Activated naive CD8-positive, alpha-beta T cell treated with anti-CD3 and anti-CD28 coated beads, Interleukin-2, amount 10 ng/mL, durations not matched to agents 7 days and 5 days (primary cell): ENCODE data around the gene LIMCH1. TPM values are rescaled to one million over a fixed set of nuclear protein-coding genes. Genes with fewer than 3 reads are reported as not detected.

Experiments used
- ATAC-seq: fragments of 150-1000 bp; cut with Tn5 transposase; one replicate; pipeline ENCODE4 v1.10.0; 2021; ENCODE audit warnings: low read depth, moderate library complexity
- POLR2A ChIA-PET: fragments of 350-600 bp; sonication (Branson Sonifier 250); formaldehyde crosslinking; loops from one replicate; lab custom pipeline; 2021; ENCODE audit warnings: antibody characterized with exemption; lab: Charles Lee
- DNase-seq: peaks from one replicate; pipeline ENCODE4 v3.0.0; 2021
- H3K27ac Mint-ChIP-seq: one replicate; pipeline ENCODE4 v1.8.0; 2022; ENCODE audit warnings: mild to moderate bottlenecking, mixed read lengths
- H3K27me3 Mint-ChIP-seq: one replicate; pipeline ENCODE4 v1.8.0; 2022; ENCODE audit warnings: mild to moderate bottlenecking, moderate library complexity, mixed read lengths
- H3K36me3 Mint-ChIP-seq: one replicate; pipeline ENCODE4 v1.8.0; 2021; ENCODE audit warnings: mild to moderate bottlenecking, mixed read lengths
- H3K4me1 Mint-ChIP-seq: one replicate; pipeline ENCODE4 v1.8.0; 2021; ENCODE audit warnings: mixed read lengths
- H3K4me3 Mint-ChIP-seq: one replicate; pipeline ENCODE4 v1.8.0; 2022; ENCODE audit warnings: mild to moderate bottlenecking, moderate library complexity, mixed read lengths
- H3K9me3 Mint-ChIP-seq: one replicate; pipeline ENCODE4 v1.8.0; 2021; ENCODE audit warnings: mixed read lengths
- total RNA-seq, 2 experiments: library from RNA; stranded (reverse); gene quantifications; one replicate each; pipeline ENCODE4 v1.2.3, GENCODE V29; 2021

Gene LIMCH1
- total RNA-seq, 2 experiments from 2014 or later = not detected

DNA sequence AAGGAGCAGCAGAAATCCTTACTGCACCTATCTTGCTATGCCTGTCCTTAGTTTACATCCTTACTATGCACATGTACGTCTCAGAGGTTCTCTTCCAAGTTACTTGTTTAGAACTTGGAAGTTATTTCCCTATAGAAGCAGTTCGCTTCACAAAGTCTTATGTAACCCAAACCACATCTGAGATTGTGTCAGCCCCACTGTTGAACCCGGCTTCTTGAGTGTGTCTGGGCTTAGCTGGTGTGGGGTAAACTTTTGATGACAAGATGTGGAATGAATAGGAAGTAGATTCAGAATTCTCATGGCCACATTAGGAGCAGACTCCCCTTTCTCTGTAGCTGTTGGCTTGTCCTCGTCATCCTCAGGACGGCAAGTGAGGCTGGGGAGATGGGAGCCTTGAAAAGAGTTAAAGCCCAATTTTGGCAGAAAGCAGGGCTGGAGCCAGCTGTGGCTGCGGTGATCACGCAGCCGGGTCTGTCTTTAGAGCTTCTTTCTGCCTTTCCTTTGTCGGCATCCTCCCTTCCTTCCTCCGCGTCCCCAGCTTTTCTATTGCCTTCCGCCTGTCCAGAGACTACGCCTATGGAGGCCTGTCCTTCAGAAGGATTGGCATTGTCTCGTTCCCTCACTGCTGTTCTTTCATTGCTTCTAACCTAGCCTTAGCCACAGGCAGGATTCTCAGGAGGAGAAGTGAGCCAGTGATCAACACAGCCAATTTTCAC, 23.0 kb upstream of the LIMCH1 start:
- no peaks in the 10 kb centered on the region for H3K36me3 Mint-ChIP-seq
- H3K27ac Mint-ChIP-seq = no peak overlapping the region
- H3K9me3 Mint-ChIP-seq = no peaks in the 10 kb centered on the region
- POLR2A ChIA-PET = no interaction called here
- DNase-seq (no peak), ATAC-seq (no peak)
- H3K4me3 Mint-ChIP-seq = no peak overlapping the region
- H3K4me1 Mint-ChIP-seq = no peaks in the 10 kb centered on the region
- H3K27me3 Mint-ChIP-seq = no peaks in the 10 kb centered on the region

DNA sequence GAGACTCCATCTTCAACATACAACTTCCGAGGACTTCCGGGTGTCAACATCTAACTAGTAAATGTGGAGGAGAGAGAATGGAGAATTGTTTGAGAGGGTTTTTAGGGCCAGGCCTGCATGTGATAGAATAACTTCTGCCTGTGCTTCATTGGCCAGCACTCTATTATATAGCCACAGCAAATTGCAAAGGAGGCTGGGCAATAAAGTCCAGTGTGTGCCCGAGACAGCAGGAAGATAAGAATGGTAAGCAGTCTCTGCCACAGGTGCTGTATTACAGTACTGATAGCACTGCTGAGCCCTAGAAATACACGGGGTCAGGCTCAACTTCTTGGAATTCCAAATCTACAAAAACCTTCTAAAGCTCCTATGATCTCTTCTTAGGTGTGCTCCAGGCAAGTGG, 20.8 kb upstream of the LIMCH1 start:
- no peak overlapping the region for H3K27ac Mint-ChIP-seq
- no peak for DNase-seq
- H3K4me1 Mint-ChIP-seq = no peaks in the 10 kb centered on the region
- H3K4me3 Mint-ChIP-seq = no peak overlapping the region
- POLR2A ChIA-PET = no interaction called here
- no peaks in the 10 kb centered on the region for H3K27me3 Mint-ChIP-seq
- no peaks in the 10 kb centered on the region for H3K36me3 Mint-ChIP-seq
- H3K9me3 Mint-ChIP-seq = no peaks in the 10 kb centered on the region
- ATAC-seq = no peak

DNA sequence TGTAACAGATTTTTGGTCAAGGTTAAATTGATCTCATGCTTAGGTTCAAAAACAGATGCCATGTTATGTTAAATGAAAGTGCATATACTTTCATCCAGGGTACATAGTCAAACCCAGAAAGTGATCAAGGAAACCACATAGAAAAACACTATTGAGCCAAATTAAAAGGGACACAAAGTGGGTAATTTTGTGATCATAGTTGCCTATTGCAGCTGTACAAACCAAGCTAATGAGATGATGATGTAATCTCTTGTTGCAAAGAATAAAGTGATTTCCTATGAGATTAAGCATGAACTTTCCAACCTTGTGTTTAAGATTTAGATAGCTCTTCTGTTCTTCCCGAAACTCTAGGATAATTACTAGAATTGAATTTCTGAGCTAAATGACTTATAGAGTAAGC, 20.2 kb upstream of the LIMCH1 start:
- POLR2A ChIA-PET = no interaction called here
- H3K4me3 Mint-ChIP-seq = no peak overlapping the region
- H3K4me1 Mint-ChIP-seq = no peaks in the 10 kb centered on the region
- DNase-seq (no peak), ATAC-seq (no peak)
- H3K9me3 Mint-ChIP-seq = no peaks in the 10 kb centered on the region
- H3K27ac Mint-ChIP-seq = no peak overlapping the region
- no peaks in the 10 kb centered on the region for H3K36me3 Mint-ChIP-seq
- H3K27me3 Mint-ChIP-seq = no peaks in the 10 kb centered on the region

DNA sequence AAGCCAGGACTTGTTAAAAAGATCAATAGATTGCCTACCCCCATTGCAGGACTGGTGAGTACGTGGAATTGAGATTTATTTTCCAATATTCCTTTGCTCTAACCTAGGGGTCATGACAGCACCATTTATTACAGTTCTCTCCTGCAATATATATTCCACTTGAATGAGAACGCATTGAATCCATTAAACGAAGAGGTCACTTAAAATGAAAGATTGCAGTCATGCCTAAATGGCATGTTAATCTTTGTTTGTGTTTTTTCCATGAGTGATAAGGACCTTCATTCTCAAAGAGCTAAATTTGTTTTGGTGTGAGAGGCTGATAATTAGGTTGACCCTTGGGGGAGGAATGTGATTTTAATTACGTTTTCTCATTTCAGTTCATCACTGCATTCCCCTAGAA, 13.5 kb upstream of the LIMCH1 start:
- POLR2A ChIA-PET = no interaction called here
- DNase-seq = no peak
- no peak overlapping the region for H3K27ac Mint-ChIP-seq
- H3K4me1 Mint-ChIP-seq = no peaks in the 10 kb centered on the region
- H3K9me3 Mint-ChIP-seq = no peaks in the 10 kb centered on the region
- no peaks in the 10 kb centered on the region for H3K27me3 Mint-ChIP-seq
- H3K4me3 Mint-ChIP-seq = no peak overlapping the region
- ATAC-seq = no peak
- no peaks in the 10 kb centered on the region for H3K36me3 Mint-ChIP-seq

DNA sequence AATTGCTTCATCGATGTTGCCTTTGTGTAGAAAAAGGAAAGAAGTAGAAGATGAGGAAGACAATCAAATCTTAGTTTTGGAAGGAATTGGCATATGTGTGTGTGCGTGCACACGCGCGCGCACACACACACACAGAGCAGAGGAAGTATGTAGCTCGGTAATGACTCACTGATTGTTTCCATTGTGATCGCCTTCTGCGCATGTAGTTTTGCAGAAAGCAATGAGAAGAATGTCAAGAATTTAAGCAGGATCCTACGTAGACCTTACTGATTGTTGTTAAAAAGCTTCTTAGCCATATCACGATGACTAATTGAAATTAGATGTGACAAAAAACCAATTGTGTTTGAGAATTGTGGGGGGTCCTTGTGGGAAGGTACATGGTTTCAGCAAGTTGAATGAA, 12.8 kb upstream of the LIMCH1 start:
- H3K27me3 Mint-ChIP-seq = no peaks in the 10 kb centered on the region
- DNase-seq = no peak
- ATAC-seq = no peak
- no peaks in the 10 kb centered on the region for H3K36me3 Mint-ChIP-seq
- H3K27ac Mint-ChIP-seq = no peak overlapping the region
- no peaks in the 10 kb centered on the region for H3K4me1 Mint-ChIP-seq
- POLR2A ChIA-PET = no interaction called here
- H3K9me3 Mint-ChIP-seq = no peaks in the 10 kb centered on the region
- H3K4me3 Mint-ChIP-seq = no peak overlapping the region

DNA sequence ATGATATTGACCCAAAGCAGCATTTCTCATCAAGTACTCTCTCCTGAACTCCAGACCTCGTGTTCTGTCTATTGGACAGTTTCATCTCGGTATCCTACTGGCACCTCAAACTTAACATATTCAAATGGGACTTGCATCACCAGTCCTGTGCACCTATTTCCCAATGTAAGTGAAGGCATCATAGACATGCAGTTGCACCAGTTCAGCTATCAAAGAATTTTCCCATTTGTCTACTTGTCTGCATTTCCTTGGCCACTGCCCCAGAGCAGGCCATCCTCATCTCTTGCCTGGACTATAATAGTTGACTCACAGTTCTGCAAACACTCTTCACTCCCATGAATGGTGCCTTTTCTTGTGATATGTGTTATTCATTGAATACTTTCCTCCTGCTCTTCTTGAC, 11.3 kb upstream of the LIMCH1 start:
- Mint-ChIP-seq H3K9me3 (no peaks in the 10 kb centered on the region), H3K27ac (no peak overlapping the region), H3K36me3 (no peaks in the 10 kb centered on the region), H3K27me3 (no peaks in the 10 kb centered on the region), H3K4me1 (no peaks in the 10 kb centered on the region), H3K4me3 (no peak overlapping the region)
- DNase-seq (no peak), ATAC-seq (no peak)
- POLR2A ChIA-PET = no interaction called here

DNA sequence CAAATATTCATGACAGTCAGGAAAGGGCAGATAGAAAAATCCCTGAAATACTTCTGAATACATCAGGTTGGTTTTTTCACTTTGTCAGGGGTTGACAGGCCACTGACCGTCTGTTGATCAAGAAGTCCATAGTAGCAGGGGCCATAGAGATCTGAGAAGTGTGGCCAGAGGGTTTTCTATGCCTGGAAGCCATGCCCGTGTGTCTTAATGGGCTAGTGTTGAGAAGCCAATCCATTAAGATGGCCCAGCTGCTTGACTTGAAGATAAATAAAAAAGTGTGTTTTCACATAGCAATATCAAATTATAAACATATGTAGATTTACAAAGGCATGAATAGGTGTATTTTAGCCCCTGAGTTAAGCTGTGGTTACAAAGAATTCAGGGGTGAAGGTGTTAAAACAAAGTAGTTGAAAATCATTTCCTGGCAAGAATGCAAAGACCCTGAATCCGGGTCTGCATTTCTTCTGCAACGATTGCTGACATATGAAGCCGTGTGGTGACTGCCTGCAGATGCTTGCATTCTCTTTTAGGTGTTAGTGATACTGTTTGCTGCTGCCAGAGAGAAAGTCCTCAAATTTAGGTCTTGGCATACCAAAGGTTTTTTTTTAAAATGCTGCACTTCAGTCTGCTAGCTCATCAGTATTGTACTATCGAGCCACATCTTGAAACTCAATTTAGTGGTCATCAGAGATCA, 9.3 kb upstream of the LIMCH1 start:
- no peak for ATAC-seq
- Mint-ChIP-seq H3K36me3 (no peaks in the 10 kb centered on the region), H3K4me1 (no peaks in the 10 kb centered on the region), H3K27me3 (no peaks in the 10 kb centered on the region), H3K9me3 (no peaks in the 10 kb centered on the region), H3K4me3 (no peak overlapping the region), H3K27ac (no peak overlapping the region)
- no peak for DNase-seq
- POLR2A ChIA-PET = no interaction called here

DNA sequence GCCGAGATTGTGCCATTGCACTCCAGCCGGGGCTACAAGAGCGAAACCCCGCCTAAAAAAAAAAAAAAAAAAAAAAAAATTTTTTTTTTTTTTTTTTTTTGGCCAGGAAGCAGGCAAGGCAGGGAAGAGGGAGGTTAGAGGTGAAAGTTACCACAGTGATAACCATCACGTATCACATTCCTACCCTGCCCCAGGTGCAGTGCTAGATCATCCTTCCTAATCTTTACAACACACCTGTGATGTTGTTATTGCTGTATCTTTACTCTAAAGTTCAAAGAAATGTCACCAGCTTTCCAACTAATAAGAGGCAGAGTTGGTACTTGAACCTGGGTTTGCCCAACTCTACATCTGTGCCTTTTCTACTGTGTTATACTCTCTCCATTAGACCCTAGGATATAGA, 7.2 kb upstream of the LIMCH1 start:
- H3K4me3 Mint-ChIP-seq = no peak overlapping the region
- POLR2A ChIA-PET = no interaction called here
- no peak overlapping the region for H3K27ac Mint-ChIP-seq
- no peaks in the 10 kb centered on the region for H3K9me3 Mint-ChIP-seq
- ATAC-seq = no peak
- no peaks in the 10 kb centered on the region for H3K36me3 Mint-ChIP-seq
- no peaks in the 10 kb centered on the region for H3K27me3 Mint-ChIP-seq
- DNase-seq = no peak
- no peaks in the 10 kb centered on the region for H3K4me1 Mint-ChIP-seq

DNA sequence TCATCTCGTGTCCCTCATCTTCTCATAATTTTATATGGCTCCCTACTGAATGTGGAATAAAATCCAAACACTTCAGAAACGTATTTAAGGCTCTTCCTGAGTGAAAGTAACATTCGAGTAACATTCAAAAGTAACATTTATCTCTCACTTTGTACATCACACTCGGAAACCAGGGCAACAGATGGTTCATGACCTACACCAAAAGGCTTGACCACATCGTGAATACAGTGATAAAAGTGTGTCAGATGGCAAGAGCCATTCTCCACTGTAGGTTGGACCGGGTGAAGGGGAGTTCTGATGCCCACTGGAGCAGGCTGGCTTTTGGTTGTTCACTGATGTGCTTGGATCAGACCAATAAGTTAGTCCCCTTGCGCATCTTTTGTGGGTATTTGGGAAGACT, 5.6 kb upstream of the LIMCH1 start:
- H3K9me3 Mint-ChIP-seq = no peaks in the 10 kb centered on the region
- DNase-seq (no peak), ATAC-seq (no peak)
- H3K27me3 Mint-ChIP-seq = no peaks in the 10 kb centered on the region
- no peaks in the 10 kb centered on the region for H3K36me3 Mint-ChIP-seq
- POLR2A ChIA-PET = no interaction called here
- no peaks in the 10 kb centered on the region for H3K4me1 Mint-ChIP-seq
- no peak overlapping the region for H3K27ac Mint-ChIP-seq
- H3K4me3 Mint-ChIP-seq = no peak overlapping the region

DNA sequence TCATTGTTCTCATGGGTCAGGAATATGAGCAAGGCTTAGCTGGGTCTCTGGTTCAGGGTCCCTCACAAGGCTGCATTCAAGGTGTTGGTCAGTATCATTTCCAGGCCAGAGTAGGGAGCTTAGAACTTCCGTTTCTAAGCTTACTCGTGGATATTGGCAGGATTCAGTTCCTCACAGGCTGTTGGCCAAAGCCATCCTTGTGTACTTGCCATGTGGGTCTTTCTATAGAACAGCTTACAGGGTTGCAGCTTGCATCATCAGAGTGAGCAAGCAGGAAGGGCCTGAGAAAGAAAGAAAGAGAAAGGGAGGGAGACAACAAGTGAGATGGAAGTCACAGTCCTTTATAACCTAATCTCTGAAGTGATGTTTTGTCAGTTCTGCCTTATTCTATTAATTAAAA, 5.1 kb upstream of the LIMCH1 start:
- Mint-ChIP-seq H3K4me3 (no peak overlapping the region), H3K9me3 (no peaks in the 10 kb centered on the region), H3K27ac (no peak overlapping the region), H3K36me3 (no peaks in the 10 kb centered on the region), H3K27me3 (no peaks in the 10 kb centered on the region), H3K4me1 (no peaks in the 10 kb centered on the region)
- DNase-seq (no peak), ATAC-seq (no peak)
- POLR2A ChIA-PET = no interaction called here

DNA sequence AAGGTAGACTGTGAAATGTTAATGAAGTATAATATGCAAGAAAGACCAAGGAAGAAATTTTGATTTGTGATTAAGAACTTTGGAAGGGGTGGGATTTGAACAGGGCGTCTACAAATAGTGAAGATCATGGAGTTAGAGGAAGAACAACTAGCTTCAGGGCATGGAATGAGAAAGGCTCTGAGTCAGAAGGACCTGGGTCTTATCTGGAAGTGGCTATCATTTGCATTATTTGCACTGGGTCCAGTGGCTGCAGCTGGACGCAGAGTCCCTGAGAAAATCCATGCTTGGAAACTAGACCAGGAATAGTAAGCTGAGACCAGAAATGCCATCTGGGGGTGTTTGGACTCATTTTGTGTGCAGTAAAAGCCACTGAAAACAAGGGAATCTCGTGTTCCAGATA, 4.3 kb upstream of the LIMCH1 start:
- no peaks in the 10 kb centered on the region for H3K9me3 Mint-ChIP-seq
- no peaks in the 10 kb centered on the region for H3K27me3 Mint-ChIP-seq
- ATAC-seq = no peak
- H3K27ac Mint-ChIP-seq = no peak overlapping the region
- no peaks in the 10 kb centered on the region for H3K36me3 Mint-ChIP-seq
- no peak for DNase-seq
- H3K4me1 Mint-ChIP-seq = no peaks in the 10 kb centered on the region
- POLR2A ChIA-PET = no interaction called here
- no peak overlapping the region for H3K4me3 Mint-ChIP-seq

DNA sequence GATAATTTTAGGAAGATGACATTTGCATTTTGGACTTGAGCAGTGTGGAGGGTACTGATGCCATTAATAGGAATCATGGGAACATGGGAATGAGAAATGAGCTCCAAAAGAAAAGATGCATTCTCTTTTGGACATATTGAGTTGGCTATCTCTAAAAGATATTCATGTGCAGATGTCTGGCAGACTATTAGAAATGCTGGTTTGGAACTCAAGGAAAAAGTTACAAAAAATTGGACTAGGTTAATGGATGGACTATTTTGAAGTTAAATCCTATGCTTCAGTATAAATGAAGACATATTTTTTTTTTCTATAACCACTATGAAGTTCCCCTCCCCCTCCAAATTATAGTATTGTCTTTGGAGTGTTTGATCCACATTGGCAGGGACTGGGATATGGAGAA, 3.6 kb upstream of the LIMCH1 start:
- Mint-ChIP-seq H3K4me1 (no peaks in the 10 kb centered on the region), H3K36me3 (no peaks in the 10 kb centered on the region), H3K9me3 (no peaks in the 10 kb centered on the region), H3K27me3 (no peaks in the 10 kb centered on the region), H3K27ac (no peak overlapping the region), H3K4me3 (no peak overlapping the region)
- DNase-seq (no peak), ATAC-seq (no peak)
- POLR2A ChIA-PET = no interaction called here

DNA sequence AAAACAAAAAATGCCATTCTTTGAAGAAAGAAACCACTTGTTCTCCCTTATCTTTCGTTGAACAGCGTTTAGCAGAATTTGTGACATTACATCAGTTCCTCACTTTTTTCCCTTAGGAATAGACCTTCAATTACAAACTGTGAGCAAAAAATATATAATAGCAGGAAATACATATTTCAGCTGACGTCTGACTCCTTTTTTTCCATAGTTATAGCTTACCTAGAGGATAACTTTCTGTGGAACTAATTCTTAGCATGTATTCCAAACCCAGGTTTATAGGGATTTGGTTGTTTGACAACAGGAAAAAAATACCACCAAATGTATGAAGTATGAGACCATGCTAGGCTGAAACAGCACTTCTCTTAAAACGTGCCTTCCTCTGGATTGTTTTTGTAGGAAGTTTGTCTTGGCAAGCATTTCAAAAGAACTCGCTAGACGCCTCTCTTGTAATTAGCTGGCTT, 2.0 kb upstream of the LIMCH1 start:
- no peak for DNase-seq
- POLR2A ChIA-PET = no interaction called here
- no peaks in the 10 kb centered on the region for H3K4me1 Mint-ChIP-seq
- no peaks in the 10 kb centered on the region for H3K36me3 Mint-ChIP-seq
- H3K27me3 Mint-ChIP-seq = no peaks in the 10 kb centered on the region
- H3K27ac Mint-ChIP-seq = no peak overlapping the region
- no peak overlapping the region for H3K4me3 Mint-ChIP-seq
- H3K9me3 Mint-ChIP-seq = no peaks in the 10 kb centered on the region
- no peak for ATAC-seq

DNA sequence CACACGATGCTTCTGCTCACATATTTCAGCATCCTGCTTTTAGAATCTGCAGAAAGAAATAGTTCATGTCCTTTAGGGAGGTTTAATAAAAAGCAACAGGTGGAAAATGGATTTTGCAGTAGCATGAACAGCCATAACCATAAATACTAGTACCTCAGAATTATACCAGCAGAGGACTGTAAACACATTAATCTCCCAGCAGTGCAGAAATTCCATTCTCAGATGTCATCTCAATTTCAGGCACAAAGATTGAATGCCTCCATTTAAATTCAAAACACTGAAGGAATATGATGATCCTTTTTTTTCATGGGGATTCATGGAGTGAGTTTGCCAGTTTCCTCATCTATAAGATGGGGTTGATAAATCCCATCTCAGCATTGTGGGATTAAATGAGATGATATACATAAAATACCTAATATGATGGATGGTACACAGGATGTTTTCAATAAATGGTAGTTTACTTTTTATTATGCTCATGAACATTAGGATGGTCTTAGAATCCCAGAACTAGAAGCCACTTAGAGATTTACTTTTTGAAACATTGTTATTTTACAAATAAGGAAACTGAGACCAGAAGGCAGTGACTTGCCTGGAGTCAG, 566 bp upstream of the LIMCH1 start:
- POLR2A ChIA-PET = no interaction called here
- H3K27me3 Mint-ChIP-seq = no peaks in the 10 kb centered on the region
- H3K4me3 Mint-ChIP-seq = no peak overlapping the region
- H3K4me1 Mint-ChIP-seq = no peaks in the 10 kb centered on the region
- no peaks in the 10 kb centered on the region for H3K36me3 Mint-ChIP-seq
- DNase-seq = no peak
- H3K9me3 Mint-ChIP-seq = no peaks in the 10 kb centered on the region
- no peak for ATAC-seq
- H3K27ac Mint-ChIP-seq = no peak overlapping the region
